Liver (tissue), 9 donors: ENCODE data around the gene SECTM1. TPM values are rescaled to one million over a fixed set of nuclear protein-coding genes. Genes with fewer than 3 reads are reported as not detected.
A peak's percentile ranks its signal among the peaks of the same experiment; 100 is the strongest.

Experiments
- DNase-seq: peaks from one replicate; pipeline ENCODE4 v3.0.0-alpha.2; 2017; ENCODE audit warnings: low spot score
- H3K27ac ChIP-seq, 2 donors: one replicate each; pipeline ENCODE4 v1.7.0; 2013; ENCODE audit warnings: inconsistent platforms in 2 of 2, low read length in 2 of 2, control low read depth in 1 of 2, low read depth in 1 of 2, mild to moderate bottlenecking in 1 of 2
- H3K27me3 ChIP-seq, 4 donors: one replicate each; pipeline versions ENCODE4 v1.6.1 to v1.7.0; 2013; ENCODE audit warnings: low read length in 3 of 4, inconsistent platforms in 1 of 4, mild to moderate bottlenecking in 1 of 4, moderate library complexity in 1 of 4; ENCODE audit not compliant: control insufficient read depth in 4 of 4, insufficient read depth in 4 of 4
- H3K36me3 ChIP-seq, 4 donors: one replicate each; pipeline versions ENCODE4 v1.6.1 to v1.7.0; 2013; ENCODE audit warnings: low read length in 3 of 4, mild to moderate bottlenecking in 3 of 4, low read depth in 1 of 4, moderate library complexity in 1 of 4; ENCODE audit not compliant: control insufficient read depth in 4 of 4, insufficient read depth in 3 of 4
- H3K4me1 ChIP-seq, 4 donors: one replicate each; pipeline versions ENCODE4 v1.6.1 to v1.7.0; 2013; ENCODE audit warnings: low read length in 3 of 4, mild to moderate bottlenecking in 3 of 4, moderate library complexity in 1 of 4; ENCODE audit not compliant: control insufficient read depth in 4 of 4, insufficient read depth in 4 of 4
- H3K4me3 ChIP-seq, 3 donors: one replicate each; pipeline versions ENCODE4 v1.6.1 to v1.7.0; 2013; ENCODE audit warnings: low read length in 3 of 3, control low read depth in 1 of 3, low read depth in 1 of 3, mild to moderate bottlenecking in 1 of 3
- H3K9ac ChIP-seq, 2 donors: one replicate each; pipeline ENCODE4 v1.7.0; 2013; ENCODE audit warnings: low read length in 2 of 2, mild to moderate bottlenecking in 2 of 2, moderate library complexity in 2 of 2, control low read depth in 1 of 2, low read depth in 1 of 2
- H3K9me3 ChIP-seq, 4 donors: one replicate each; pipeline versions ENCODE4 v1.6.1 to v1.7.0; 2013; ENCODE audit warnings: low read length in 3 of 4; ENCODE audit not compliant: control insufficient read depth in 4 of 4
- ATF3 ChIP-seq: IDR thresholded peaks from 2 replicates; pipeline ENCODE4 v1.6.1; 2016; ENCODE audit warnings: antibody characterized with exemption
- EGR1 ChIP-seq, 2 donors: IDR thresholded peaks; 2 replicates each; pipeline ENCODE4 v1.6.1; 2016 to 2018; ENCODE audit warnings: antibody characterized with exemption in 2 of 2, low read depth in 2 of 2
- FOXA1 ChIP-seq: IDR thresholded peaks from 2 replicates; pipeline ENCODE4 v1.6.1; 2016; ENCODE audit warnings: antibody characterized with exemption
- FOXA2 ChIP-seq: IDR thresholded peaks from 2 replicates; pipeline ENCODE4 v1.6.1; 2016; ENCODE audit warnings: antibody characterized with exemption
- GABPA ChIP-seq, 2 donors: IDR thresholded peaks in 1 of 2; conservative IDR thresholded peaks in 1 of 2; 2 replicates each; pipeline ENCODE4 v1.6.1; 2016; ENCODE audit warnings: antibody characterized with exemption in 2 of 2, mild to moderate bottlenecking in 1 of 2, moderate library complexity in 1 of 2
- HNF4A ChIP-seq, 2 donors: conservative IDR thresholded peaks; 2 replicates each; pipeline ENCODE4 v1.6.1; 2016; ENCODE audit warnings: antibody characterized with exemption in 2 of 2, mild to moderate bottlenecking in 2 of 2
- HNF4G ChIP-seq: IDR thresholded peaks from 2 replicates; pipeline ENCODE4 v1.6.1; 2016; ENCODE audit warnings: antibody characterized with exemption
- JUND ChIP-seq, 2 donors: IDR thresholded peaks; 2 replicates each; pipeline ENCODE4 v1.6.1; 2016; ENCODE audit warnings: antibody characterized with exemption in 2 of 2
- MAX ChIP-seq: IDR thresholded peaks from 2 replicates; pipeline ENCODE4 v1.6.1; 2016; ENCODE audit warnings: antibody characterized with exemption
- NR2F2 ChIP-seq: IDR thresholded peaks from 2 replicates; pipeline ENCODE4 v1.6.1; 2016; ENCODE audit warnings: antibody characterized with exemption
- RAD21 ChIP-seq, 2 donors: IDR thresholded peaks; 2 replicates each; pipeline ENCODE4 v1.6.1; 2016; ENCODE audit warnings: antibody characterized with exemption in 2 of 2, mild to moderate bottlenecking in 2 of 2
- RXRA ChIP-seq, 2 donors: IDR thresholded peaks; 2 replicates each; pipeline ENCODE4 v1.6.1; 2017 to 2018; ENCODE audit warnings: antibody characterized with exemption in 2 of 2, mild to moderate bottlenecking in 1 of 2
- SP1 ChIP-seq: IDR thresholded peaks from 2 replicates; pipeline ENCODE4 v1.6.1; 2018; ENCODE audit warnings: antibody characterized with exemption, mild to moderate bottlenecking
- TAF1 ChIP-seq: conservative IDR thresholded peaks from 2 replicates; pipeline ENCODE4 v1.6.1; 2016; ENCODE audit warnings: antibody characterized with exemption, mild to moderate bottlenecking
- YY1 ChIP-seq: IDR thresholded peaks from 2 replicates; pipeline ENCODE4 v1.6.1; 2016; ENCODE audit warnings: antibody characterized with exemption, mild to moderate bottlenecking
- WGBS: extraction: QIAGEN DNeasy Blood & Tissue Kit; methylation state at CpG from one replicate; pipeline ENCODE4 v1.1.7; 2013; 5-methylcytosine and 5-hydroxymethylcytosine counted together
- polyA plus RNA-seq, 2 donors: library from polyadenylated mRNA; stranded (reverse) in 1 of 2; unstranded in 1 of 2; fragments of 200-250 nt in 1 of 2; fragments of >200 nt in 1 of 2; fragmentation: Nextera tagmentation in 1 of 2; extraction: Ambion mirVana in 1 of 2; gene quantifications; one replicate each; pipeline versions ENCODE4 v1.2.1 to v1.2.3, GENCODE V29; 2013 to 2015
- total RNA-seq, 2 donors: library from RNA; depleted of rRNA; stranded (reverse); fragments of >200 nt; gene quantifications; one replicate each; pipeline ENCODE4 v1.2.3, GENCODE V29; 2014
- TF ChIP-seq, protein P1 (sequence below): fragments of 150-350 bp; IDR thresholded peaks from 2 replicates; pipeline ENCODE4 v1.5.1; 2017; ENCODE audit warnings: improper control_type of control experiment, low read depth, low read length; ENCODE audit not compliant: missing input control
- TF ChIP-seq, protein P2 (sequence below): IDR thresholded peaks from 2 replicates; pipeline ENCODE4 v1.6.1; 2016; ENCODE audit warnings: antibody characterized with exemption
- TF ChIP-seq, protein P3 (sequence below): IDR thresholded peaks from 2 replicates; pipeline ENCODE4 v1.6.1; 2016; ENCODE audit warnings: antibody characterized with exemption, mild to moderate bottlenecking
- donor health status: healthy.
- donor health status: healthy.
- donor health status: healthy.
- donor health status: healthy.
- donor health status: healthy.

Gene SECTM1
- total and polyA plus RNA-seq, 4 donors = 1.3 to 14.2 (median 4.6) TPM

- DNase-seq = no peak
- H3K9me3 ChIP-seq = no peaks in the 10 kb centered on the region
- H3K27ac ChIP-seq = peak overlapping the region; percentile 39 to 80
- H3K4me3 ChIP-seq = no peak overlapping the region
- no peaks in the 10 kb centered on the region for H3K27me3 ChIP-seq
- H3K9ac ChIP-seq = no peak overlapping the region
- peaks cover 19 to 61% (median 41%) of the 10 kb centered on the region in 4 donors for H3K4me1 ChIP-seq
- peaks cover 0 to 1% (median 0%) of the 10 kb centered on the region in 4 donors for H3K36me3 ChIP-seq
- WGBS = 58% methylated on average over 30 of the region's 30 CpGs
- TF ChIP-seq HNF4A (conservative IDR thresholded peaks at IDR 0.05) (peak; percentile 64 to 81), EGR1 (IDR thresholded peaks at IDR 0.05; ENCODE audit: low read depth in 2 of 2) (no peak), RXRA (IDR thresholded peaks at IDR 0.05) (peak; percentile 64 to 72), RAD21 (IDR thresholded peaks at IDR 0.05) (peak in 1 of 2 donors; percentile 40), SP1 (peak; percentile 77)
- TF ChIP-seq, protein P1, sequence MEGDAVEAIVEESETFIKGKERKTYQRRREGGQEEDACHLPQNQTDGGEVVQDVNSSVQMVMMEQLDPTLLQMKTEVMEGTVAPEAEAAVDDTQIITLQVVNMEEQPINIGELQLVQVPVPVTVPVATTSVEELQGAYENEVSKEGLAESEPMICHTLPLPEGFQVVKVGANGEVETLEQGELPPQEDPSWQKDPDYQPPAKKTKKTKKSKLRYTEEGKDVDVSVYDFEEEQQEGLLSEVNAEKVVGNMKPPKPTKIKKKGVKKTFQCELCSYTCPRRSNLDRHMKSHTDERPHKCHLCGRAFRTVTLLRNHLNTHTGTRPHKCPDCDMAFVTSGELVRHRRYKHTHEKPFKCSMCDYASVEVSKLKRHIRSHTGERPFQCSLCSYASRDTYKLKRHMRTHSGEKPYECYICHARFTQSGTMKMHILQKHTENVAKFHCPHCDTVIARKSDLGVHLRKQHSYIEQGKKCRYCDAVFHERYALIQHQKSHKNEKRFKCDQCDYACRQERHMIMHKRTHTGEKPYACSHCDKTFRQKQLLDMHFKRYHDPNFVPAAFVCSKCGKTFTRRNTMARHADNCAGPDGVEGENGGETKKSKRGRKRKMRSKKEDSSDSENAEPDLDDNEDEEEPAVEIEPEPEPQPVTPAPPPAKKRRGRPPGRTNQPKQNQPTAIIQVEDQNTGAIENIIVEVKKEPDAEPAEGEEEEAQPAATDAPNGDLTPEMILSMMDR = no peak
- TF ChIP-seq, protein P2, sequence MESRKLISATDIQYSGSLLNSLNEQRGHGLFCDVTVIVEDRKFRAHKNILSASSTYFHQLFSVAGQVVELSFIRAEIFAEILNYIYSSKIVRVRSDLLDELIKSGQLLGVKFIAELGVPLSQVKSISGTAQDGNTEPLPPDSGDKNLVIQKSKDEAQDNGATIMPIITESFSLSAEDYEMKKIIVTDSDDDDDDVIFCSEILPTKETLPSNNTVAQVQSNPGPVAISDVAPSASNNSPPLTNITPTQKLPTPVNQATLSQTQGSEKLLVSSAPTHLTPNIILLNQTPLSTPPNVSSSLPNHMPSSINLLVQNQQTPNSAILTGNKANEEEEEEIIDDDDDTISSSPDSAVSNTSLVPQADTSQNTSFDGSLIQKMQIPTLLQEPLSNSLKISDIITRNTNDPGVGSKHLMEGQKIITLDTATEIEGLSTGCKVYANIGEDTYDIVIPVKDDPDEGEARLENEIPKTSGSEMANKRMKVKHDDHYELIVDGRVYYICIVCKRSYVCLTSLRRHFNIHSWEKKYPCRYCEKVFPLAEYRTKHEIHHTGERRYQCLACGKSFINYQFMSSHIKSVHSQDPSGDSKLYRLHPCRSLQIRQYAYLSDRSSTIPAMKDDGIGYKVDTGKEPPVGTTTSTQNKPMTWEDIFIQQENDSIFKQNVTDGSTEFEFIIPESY = no peak
Measured at GRCh38 chr17:82325286-82326180, 8.0 kb downstream of the SECTM1 start.

- TF ChIP-seq, protein P1 = no peak
- no peak for TF ChIP-seq HNF4A (conservative IDR thresholded peaks at IDR 0.05)
- TF ChIP-seq, protein P3, sequence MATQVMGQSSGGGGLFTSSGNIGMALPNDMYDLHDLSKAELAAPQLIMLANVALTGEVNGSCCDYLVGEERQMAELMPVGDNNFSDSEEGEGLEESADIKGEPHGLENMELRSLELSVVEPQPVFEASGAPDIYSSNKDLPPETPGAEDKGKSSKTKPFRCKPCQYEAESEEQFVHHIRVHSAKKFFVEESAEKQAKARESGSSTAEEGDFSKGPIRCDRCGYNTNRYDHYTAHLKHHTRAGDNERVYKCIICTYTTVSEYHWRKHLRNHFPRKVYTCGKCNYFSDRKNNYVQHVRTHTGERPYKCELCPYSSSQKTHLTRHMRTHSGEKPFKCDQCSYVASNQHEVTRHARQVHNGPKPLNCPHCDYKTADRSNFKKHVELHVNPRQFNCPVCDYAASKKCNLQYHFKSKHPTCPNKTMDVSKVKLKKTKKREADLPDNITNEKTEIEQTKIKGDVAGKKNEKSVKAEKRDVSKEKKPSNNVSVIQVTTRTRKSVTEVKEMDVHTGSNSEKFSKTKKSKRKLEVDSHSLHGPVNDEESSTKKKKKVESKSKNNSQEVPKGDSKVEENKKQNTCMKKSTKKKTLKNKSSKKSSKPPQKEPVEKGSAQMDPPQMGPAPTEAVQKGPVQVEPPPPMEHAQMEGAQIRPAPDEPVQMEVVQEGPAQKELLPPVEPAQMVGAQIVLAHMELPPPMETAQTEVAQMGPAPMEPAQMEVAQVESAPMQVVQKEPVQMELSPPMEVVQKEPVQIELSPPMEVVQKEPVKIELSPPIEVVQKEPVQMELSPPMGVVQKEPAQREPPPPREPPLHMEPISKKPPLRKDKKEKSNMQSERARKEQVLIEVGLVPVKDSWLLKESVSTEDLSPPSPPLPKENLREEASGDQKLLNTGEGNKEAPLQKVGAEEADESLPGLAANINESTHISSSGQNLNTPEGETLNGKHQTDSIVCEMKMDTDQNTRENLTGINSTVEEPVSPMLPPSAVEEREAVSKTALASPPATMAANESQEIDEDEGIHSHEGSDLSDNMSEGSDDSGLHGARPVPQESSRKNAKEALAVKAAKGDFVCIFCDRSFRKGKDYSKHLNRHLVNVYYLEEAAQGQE = no peak
- no peak for TF ChIP-seq NR2F2
- TF ChIP-seq FOXA2 = no peak
- TF ChIP-seq SP1 = no peak
- no peak for TF ChIP-seq GABPA (IDR thresholded peaks at IDR 0.05 in 1 of 2, conservative IDR thresholded peaks at IDR 0.05 in 1 of 2)
- no peak for TF ChIP-seq JUND (IDR thresholded peaks at IDR 0.05)
- no peak for TF ChIP-seq RAD21 (IDR thresholded peaks at IDR 0.05)
- no peak for TF ChIP-seq YY1
- TF ChIP-seq HNF4G = no peak
- no peak for TF ChIP-seq MAX
- TF ChIP-seq ATF3 = no peak
- no peak for TF ChIP-seq FOXA1
- TF ChIP-seq EGR1 (IDR thresholded peaks at IDR 0.05; ENCODE audit: low read depth in 2 of 2) = no peak
- TF ChIP-seq RXRA (IDR thresholded peaks at IDR 0.05) = no peak
- no peak for TF ChIP-seq TAF1
- no peak overlapping the region for H3K4me3 ChIP-seq
- H3K4me1 ChIP-seq = peaks cover 19 to 53% (median 37%) of the 10 kb centered on the region in 4 donors
- no peak for DNase-seq
- 77% methylated on average over 25 of the region's 25 CpGs for WGBS
- H3K9ac ChIP-seq = no peak overlapping the region
- H3K9me3 ChIP-seq = no peaks in the 10 kb centered on the region
- peaks cover 0 to 1% (median 0%) of the 10 kb centered on the region in 4 donors for H3K36me3 ChIP-seq
- no peak overlapping the region for H3K27ac ChIP-seq
- H3K27me3 ChIP-seq = no peaks in the 10 kb centered on the region
Measured at GRCh38 chr17:82324566-82325285, 8.8 kb downstream of the SECTM1 start.
